Colon (tissue), 2 donors: Measurements from ENCODE around the gene OR52H1.
"Not testable (repeated sequence)": the region's sequence is repeated elsewhere in the genome, so short reads cannot be mapped to it uniquely, and the experiment has no call there.

ENCODE experiments used
- FAIRE-seq: peaks from 2 replicates; lab custom pipeline; 2012; peaks lifted over from hg19 to GRCh38; lab: Jason Lieb, UNC
- donor health status: control.
- donor health status: control.

OR52H1 gene

GRCh38 chr11:5548440-5548839 is at the start of gene OR52H1:
OR52H1 (minus strand) TSS chr11:5548540; CDS start chr11:5545505, 3,035 bp downstream.
- FAIRE-seq = no peak

GRCh38 chr11:5597953-5598352 is 49.6 kb upstream of the OR52H1 start:
- FAIRE-seq = no peak

- FAIRE-seq = no peak
Measured at GRCh38 chr11:5596607-5597201, 48.4 kb upstream of the OR52H1 start, which contains the start of gene TRIM6. TRIM6 (plus strand) TSS chr11:5596637; CDS start chr11:5596898, 261 bp downstream.

- no peak for FAIRE-seq
Measured at GRCh38 chr11:5593146-5593545, 44.8 kb upstream of the OR52H1 start.

- no peak for FAIRE-seq
Measured at GRCh38 chr11:5592615-5593014, 44.3 kb upstream of the OR52H1 start.

GRCh38 chr11:5591613-5592012 is 43.3 kb upstream of the OR52H1 start:
- FAIRE-seq = no peak

- FAIRE-seq = not testable (repeated sequence)
Measured at GRCh38 chr11:5589906-5590305, 41.6 kb upstream of the OR52H1 start.

- not testable (repeated sequence) for FAIRE-seq
Measured at GRCh38 chr11:5584458-5584857, 36.1 kb upstream of the OR52H1 start.

GRCh38 chr11:5581014-5581413 is 32.7 kb upstream of the OR52H1 start:
- FAIRE-seq = no peak

- no peak for FAIRE-seq
Measured at GRCh38 chr11:5580577-5580976, 32.2 kb upstream of the OR52H1 start, which contains the start of gene OR52B6. OR52B6 (plus strand) TSS chr11:5580877; CDS start chr11:5580877, 0 bp downstream.

- no peak for FAIRE-seq
Measured at GRCh38 chr11:5577101-5577500, 28.8 kb upstream of the OR52H1 start.

- FAIRE-seq = no peak
Measured at GRCh38 chr11:5575152-5575551, 26.8 kb upstream of the OR52H1 start.

- no peak for FAIRE-seq
Measured at GRCh38 chr11:5574654-5575053, 26.3 kb upstream of the OR52H1 start.

GRCh38 chr11:5564259-5565019 is 16.1 kb upstream of the OR52H1 start:
- FAIRE-seq = no peak

GRCh38 chr11:5557751-5558150 is 9.4 kb upstream of the OR52H1 start:
- no peak for FAIRE-seq

- no peak for FAIRE-seq
Measured at GRCh38 chr11:5556596-5557188, 8.4 kb upstream of the OR52H1 start.

GRCh38 chr11:5553343-5553742 is 5.0 kb upstream of the OR52H1 start:
- no peak for FAIRE-seq

GRCh38 chr11:5550440-5551095 is 2.2 kb upstream of the OR52H1 start:
- FAIRE-seq = no peak

- no peak for FAIRE-seq
Measured at GRCh38 chr11:5547982-5548381, 358 bp downstream of the OR52H1 start.

GRCh38 chr11:5546457-5546856 is 1.9 kb downstream of the OR52H1 start:
- no peak for FAIRE-seq

- no peak for FAIRE-seq
Measured at GRCh38 chr11:5541427-5541826, 6.9 kb downstream of the OR52H1 start.

GRCh38 chr11:5536482-5536881 is 11.9 kb downstream of the OR52H1 start:
- no peak for FAIRE-seq

- no peak for FAIRE-seq
Measured at GRCh38 chr11:5534046-5534445, 14.3 kb downstream of the OR52H1 start.
